GM21723 (cell line): ENCODE measurements around the gene RBX1.
"Not testable (repeated sequence)": the region's sequence is repeated elsewhere in the genome, so short reads cannot be mapped to it uniquely, and the experiment has no call there.

ENCODE experiments used
- ATAC-seq: cut with Tn5 transposase; IDR thresholded peaks from one replicate; pipeline ENCODE4 v1.9.1; 2021; ENCODE audit warnings: mild to moderate bottlenecking, moderate library complexity; ENCODE audit not compliant: unreplicated experiment

RBX1 gene

DNA sequence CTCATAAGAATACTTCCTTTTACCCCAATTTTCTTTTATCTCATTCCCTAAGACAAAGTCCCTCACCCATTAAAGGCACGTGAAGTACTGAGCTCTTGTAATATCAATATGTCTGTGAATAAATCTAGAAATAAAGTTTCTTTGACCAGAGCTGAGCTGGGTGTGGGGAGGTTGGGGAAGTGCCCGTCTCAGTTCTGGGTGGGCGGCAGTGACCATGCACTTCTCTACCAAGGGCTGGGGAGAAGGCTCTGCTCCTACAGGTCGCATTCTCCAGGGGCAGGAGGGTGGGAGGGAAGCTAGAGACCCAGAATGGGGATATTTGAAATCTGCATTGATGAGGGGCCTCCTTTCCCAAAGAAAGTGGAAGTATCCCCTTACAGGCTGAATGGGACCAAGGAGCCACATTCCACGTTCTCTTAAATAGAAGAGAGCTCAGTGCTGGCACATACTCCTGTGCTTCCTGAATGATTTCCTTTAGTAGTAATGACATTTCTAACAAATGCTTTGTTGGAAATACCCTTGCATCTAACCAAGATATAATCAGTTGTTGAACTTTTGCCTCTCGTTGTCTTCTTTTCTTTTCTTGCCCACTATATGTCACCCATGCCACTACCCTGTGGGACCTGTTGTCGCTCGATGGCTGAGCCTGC, 16.1 kb downstream of the RBX1 start:
- ATAC-seq = no peak

DNA sequence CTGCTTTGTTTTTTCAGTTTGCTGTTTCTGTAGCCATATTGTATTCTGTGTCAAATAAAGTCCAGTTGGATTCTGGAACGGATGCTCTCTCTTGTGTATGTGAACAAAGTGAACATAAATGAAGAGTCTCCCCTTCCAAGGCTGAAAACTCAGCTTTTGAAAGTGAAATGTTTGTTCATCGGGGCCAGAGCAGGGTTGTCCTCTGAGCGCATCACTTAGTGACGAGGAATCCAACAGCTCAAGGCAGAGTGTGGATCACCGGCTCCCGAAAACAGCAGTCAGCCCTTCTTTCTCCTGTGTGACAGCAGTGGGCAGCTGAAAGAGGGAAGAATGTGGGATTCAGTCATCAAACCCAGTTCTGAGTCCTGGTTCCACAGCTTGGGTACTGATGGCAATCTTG, 21.4 kb downstream of the RBX1 start:
- ATAC-seq = no peak

DNA sequence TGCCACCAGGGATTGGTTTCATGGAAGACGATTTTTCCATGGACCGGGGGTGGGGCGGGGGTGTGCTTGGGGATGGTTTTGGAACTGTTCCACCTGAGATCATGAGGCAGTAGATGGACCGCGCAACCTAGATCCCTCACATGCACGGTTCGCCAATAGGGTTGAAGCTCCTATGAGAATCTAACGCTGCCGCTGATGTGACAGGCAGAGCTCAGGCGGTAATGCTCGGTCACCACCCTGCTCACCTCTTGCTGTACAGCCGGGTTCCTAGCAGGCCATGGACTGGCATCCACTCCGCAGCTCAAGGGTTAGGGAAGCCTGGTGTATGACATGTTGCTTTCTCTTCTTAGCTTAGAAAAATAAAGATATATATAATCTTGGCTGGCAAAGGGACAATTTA, 22.0 kb downstream of the RBX1 start:
- no peak for ATAC-seq

DNA sequence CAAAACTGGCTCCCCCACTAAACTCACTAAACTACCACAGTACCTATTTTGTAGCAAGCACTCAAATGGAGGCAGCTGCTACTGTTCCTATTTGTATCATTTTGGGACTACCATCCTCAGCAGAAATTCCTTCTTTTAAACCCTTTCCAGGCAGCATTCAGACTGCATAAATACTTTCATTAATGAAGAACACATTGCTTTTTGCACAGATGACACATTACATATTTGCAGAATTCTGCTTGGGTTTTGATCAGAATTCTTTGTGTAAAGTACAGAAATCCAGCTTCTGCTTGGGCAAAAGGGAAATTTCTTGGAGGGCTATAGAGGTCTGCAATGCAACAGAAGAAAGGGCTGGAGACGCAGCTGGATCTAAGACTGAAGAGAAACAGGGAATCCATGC, 24.2 kb downstream of the RBX1 start:
- ATAC-seq = no peak

DNA sequence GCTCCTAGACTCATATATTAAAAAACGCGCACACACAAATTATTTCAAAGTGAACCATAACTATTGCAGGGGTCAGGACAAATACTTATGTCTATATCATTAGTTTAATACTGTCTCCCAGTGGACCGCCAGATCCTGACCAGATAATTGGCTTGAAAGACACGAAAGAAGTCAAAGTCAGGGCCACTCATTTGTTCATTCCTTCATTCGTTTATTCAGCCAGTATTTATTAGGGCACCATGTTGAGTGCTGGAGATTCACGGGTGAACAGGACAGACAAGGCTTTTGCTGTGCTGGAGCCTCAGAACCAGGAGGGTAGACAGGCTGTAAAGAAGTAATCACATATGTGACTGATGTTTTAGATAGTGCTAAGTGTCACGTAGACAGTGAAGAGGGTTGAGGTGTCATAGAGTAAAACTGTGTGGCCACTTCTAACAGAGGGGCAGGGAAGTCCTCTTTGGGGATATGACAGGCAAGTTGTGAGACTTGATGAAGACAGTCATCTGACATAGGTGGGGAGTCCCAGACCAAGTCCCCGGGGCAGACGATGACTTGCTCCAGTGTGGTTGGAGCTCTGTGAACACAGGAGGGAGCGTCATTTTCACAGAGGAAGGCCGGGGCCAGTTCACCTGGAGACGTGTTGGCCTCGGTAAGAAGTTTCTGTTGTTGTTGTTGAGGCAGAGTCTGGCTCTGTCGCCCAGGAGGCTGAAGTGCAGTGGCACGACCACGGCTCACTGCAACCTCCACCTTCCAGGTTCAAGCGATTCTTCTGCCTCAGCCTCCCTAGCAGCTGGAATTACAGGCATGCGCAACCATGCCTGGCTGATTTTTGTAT, 25.9 kb downstream of the RBX1 start:
- ATAC-seq = no peak

DNA sequence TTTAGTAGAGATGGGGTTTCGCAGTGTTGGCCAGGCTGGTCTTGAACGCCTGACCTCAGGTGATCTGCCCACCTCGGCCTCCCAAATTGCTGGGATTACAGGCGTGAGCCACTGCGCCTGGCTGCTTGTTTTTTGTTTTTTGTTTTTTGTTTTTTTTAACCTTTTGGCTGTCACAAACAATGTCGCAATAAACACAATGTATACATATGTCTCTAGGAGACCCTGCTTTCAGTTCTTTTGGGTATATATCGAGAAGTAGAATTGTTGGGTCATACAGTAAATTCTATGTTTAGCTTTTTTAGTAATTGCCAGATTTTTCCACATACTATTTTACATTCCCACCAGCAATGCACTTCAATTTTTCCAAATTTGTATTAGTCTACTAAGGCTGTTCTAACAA, 28.0 kb downstream of the RBX1 start:
- ATAC-seq = no peak

DNA sequence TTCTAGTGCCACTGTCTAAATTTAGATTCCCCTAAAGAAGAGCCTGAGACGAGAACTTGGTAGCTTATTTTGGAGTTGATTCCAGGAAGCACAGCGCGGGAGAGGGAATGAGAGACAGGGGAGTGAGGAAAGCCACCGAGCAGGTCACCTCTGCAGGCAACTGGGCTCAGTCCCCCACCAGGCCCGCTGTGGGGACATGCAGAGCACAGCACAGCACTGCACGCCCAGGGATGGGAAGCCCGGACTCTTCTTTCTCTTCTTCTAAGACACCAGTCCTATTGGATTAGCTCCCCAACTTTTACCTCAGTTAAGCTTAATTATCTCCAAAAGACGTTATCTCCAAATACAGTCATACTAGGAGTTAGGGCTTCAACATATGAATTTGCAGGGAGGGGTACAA, 28.7 kb downstream of the RBX1 start:
- ATAC-seq = no peak

DNA sequence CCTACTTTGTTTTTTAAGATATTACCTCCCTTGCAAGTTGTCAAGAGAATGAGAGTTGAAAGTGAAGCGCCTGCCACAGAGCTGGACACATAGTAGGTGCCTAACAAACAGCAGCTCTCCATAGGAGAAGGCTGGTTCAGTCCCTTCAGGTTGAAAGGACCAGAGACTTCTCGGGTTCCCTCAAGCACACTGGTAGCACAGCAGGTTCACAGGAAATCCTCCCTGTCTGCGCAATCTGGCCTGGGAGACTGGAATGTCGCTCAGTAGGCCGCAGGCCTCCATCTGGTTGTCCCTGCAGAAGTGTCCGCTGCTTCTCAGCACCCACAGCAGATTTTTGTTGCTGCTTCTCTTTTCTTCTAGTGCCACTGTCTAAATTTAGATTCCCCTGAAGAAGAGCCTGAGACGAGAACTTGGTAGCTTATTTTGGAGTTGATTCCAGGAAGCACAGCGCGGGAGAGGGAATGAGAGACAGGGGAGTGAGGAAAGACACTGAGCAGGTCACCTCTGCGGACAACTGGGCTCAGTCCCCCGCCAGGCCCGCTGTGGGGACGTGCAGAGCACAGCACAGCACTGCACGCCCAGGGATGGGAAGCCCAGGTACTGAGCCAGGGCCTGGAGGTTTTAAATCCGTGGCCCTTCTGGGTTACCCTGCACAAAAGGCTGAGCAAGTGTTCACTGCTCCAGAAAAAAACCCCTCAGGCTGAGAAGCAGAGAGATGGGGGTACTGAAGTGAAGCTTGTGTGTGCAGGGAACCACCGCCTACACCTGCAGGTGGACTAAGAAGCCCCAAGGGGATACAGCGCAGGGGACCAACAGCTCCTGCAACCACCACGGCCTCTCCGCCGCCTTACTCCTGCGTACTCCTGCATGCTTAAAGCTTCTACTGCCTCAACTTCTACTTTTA, 31.6 kb downstream of the RBX1 start:
- ATAC-seq = no peak

DNA sequence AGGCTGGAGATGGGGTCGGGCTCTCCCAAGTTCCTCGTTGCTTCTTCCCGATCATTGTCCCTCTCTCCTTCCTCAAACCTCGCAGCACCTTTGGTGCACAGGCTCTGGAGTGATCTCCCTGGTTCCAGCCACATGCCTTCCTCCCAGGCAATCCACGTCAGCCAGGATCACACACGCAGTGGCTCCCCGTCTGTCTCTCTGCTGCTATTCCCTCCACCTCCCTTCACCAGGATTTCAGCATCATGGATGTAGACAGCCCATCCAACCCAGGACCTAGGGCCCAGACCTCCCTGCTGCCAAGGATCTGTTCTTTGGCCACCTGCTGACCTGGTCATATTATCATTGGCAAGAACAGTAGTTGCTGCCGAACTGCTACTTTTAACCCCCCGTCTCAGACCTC, 40.1 kb downstream of the RBX1 start:
- no peak for ATAC-seq

DNA sequence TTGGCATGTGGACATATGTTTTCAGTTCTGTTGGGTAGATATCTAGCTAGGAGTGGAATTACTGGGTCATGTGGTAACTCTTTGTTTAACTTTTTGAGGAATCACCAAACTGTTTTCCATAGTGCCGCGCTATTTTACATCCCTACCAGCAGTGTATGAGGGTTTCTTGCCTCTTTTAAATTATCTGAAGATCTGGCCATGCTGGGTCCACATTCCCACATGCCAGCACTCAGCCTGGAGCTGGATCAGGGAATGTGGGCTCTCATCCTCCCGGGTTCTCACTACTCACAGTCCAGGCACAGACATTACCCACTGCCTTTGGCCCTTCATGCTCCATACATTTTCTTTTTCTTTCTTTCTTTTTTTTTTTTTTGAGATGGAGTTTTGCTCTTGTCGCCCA, 44.6 kb downstream of the RBX1 start:
- ATAC-seq = no peak

DNA sequence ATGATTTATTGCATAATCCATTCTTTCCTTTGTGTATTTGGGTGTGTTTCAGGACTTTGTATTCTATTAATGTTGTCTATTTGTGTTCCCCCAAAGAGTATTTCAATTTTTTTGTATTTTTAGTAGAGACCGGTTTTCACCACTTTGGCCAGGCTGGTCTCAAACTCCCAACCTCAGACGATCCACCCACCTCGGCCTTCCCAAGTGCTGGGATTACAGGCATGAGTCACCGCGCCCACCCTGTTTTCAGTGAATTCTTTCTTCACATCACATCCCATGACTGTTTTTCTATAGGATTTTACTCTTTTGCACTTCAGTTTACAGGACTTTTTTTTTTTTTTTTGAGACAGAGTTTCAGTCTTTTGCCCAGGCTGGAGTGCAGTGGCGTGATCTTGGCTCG, 46.3 kb downstream of the RBX1 start:
- ATAC-seq = no peak

DNA sequence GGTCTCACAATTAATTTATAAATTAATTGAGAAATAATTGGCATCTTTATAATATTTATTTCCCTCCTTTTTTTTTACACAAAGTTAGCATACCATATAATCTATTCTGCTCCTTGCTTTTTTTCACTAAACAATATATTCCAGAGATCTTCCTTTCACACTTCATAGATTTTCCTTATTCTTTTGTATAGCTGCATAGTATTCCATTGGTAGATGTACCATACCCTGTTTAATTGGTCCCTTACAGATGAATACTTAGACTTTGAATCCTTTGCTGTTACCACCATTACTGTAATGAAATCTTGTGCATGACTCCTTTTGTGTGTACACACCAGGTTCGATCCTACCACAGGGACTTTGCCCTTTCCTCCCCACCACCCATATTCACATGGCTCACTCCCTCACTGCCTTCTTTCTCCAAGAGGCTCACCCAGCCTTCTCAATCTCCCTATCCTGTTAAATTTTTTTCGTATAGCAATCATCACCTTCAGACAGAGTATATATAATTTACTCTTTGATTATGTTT, 48.9 kb downstream of the RBX1 start:
- no peak for ATAC-seq

DNA sequence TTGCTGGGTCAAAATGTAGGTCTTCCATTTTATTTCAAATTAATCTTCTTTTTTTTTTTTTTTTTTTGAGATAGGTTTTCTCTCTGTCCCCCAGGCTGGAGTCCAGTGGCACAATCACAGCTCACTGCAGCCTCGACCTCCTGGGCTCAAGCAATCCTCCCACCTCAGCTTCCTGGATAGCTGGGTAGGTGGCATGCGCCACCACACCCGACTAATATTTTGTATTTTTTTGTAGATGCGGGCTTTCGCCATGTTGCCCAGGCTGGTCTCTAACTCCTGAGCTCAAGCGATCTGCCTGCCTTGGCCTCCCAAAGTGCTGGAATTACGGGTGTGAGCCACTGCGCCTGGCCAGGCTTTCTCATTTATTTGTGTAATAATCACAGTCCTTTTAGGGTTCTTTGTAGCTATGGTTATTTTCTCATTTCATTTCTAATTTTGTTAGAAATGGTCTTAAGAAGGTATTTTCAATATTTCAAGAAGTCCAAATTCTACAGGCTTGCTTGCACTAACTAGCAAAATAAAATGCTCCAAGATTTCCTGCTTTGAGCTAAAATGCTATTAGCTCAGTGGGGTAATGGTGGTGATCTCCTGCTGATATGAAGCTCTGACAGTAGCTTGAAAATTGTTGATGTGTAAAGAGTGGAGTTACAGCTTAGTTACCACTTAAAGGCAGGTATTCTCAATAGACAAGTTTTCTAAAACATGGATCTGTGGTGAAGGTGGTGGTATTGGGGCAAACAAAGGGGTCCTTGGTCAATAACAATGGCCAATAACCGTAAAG, 50.0 kb downstream of the RBX1 start:
- ATAC-seq = no peak

DNA sequence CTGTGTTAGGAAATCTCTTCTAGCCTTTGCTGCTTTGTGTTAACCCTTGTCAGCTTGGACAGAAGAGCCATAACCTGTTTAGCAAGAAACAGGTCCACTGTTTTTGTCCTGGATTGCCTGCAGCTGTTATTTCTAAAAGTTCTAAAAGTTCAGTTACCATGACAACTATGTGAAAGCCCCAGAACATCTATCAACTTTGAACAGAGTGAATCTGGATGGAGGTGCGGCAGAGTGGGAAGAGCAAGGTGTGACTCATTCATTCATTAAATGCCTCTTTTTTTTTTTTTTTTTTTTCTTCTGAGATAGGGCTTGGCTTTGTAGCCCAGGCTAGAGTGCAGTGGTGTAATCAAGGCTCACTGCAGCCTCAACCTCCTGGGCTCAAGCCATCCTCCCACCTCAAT, 50.5 kb downstream of the RBX1 start:
- no peak for ATAC-seq

DNA sequence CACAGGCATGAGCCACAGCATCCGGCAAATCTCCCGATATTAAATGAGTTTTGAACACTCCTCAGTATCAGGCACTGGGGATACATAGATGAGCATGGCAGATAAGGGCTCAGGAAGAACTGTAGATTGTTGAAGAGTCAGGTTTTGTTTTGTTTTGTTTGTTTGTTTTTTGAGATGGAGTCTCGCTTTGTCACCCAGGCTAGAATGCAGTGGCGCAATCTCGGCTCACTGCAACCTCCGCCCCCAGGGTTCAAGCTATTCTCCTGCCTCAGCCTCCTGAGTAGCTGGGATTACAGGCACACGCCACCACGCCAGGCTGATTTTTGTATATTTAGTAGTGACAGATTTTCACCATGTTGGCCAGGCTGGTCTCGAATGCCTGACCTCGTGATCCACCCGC, 51.2 kb downstream of the RBX1 start:
- ATAC-seq = not testable (repeated sequence)

DNA sequence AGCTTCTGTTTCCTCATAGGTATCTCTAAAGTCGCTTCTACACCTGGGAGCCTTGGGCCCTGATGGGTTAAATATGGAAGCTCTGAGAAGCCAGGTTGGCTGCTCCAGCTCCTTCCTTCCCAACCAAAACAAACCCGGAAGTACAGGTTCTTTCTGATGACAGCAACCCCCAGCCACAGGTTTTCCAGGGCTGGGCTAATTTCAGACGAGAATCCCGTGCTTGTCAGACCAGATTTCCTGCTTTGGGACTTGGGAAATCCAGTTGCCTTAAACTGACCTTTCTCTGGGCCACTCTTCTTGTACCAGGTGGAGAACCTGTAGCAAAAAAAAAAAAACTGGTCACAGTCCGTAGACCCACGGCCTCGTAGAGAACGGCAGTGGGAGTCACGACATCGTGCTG, 51.9 kb downstream of the RBX1 start:
- no peak for ATAC-seq

DNA sequence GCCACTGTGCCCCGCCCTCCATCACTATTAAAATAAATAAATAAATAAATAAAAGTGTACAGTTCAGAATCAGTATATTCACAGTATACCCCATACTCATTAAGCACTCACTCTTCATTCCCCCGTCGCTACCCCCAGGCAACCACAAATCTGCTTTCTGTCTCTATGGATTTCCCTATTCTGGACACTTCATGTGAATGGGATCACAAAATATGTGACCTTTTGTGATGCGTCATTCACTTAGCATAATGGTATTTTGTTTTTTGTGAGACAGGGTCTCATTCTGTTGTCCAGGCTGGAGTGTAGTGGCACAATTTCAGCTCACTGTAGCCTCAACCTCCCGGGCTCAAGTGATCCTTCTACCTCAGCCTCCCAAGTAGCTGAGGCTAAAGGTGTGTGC, 52.8 kb downstream of the RBX1 start:
- ATAC-seq = no peak

DNA sequence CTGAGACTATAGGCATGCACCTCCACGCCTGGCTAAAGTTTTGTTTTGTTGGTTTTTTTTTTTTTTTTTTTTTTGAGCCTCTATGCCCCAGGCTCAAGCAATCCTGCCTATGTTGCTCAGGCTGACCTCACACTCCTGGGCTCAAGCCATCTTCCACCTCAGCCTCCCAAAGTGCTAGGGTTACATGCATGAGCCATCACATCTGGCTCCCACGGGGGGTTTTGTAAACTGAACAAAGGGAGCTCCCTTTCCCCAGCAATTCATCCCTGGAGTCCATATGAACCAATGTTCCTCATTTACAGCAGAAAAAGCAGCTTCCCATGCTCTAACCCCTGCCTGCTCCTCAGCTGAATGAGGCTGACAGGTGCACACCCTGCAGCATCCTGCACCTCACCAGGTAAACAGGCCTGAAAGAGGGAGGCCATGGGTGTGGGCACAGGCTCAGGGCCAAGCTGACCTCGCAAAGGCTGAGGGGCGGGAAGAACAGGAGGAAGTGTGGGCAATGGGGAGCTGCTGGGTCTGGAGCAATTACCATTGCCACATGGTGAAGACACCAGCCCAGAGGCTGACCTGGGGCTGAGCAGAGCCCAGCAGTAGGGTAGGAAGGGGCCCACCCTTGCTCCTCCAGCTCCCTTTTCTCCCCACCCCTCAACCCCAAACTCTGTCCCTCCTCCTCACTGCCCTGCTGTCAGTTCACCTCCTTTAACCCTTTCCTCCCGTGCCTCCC, 58.2 kb downstream of the RBX1 start:
- no peak for ATAC-seq

DNA sequence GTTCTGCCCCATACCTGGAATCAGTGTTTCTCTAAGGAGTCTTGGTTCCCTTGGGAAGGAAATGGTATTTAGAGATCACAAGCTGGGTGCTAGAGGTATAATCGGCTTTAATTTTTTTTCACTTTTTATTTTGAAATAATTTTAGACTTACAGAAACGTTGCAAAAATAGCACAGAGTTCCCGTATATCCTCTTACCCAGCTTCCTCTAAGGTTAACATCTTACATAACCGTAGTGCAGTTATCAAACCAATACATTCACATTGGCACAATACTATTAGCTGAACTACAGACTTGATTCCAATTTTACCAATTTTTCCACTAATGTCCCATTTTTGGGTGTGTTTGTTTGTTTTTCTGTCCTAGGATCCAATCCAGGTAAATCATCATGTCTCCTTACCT, 63.8 kb downstream of the RBX1 start:
- no peak for ATAC-seq

DNA sequence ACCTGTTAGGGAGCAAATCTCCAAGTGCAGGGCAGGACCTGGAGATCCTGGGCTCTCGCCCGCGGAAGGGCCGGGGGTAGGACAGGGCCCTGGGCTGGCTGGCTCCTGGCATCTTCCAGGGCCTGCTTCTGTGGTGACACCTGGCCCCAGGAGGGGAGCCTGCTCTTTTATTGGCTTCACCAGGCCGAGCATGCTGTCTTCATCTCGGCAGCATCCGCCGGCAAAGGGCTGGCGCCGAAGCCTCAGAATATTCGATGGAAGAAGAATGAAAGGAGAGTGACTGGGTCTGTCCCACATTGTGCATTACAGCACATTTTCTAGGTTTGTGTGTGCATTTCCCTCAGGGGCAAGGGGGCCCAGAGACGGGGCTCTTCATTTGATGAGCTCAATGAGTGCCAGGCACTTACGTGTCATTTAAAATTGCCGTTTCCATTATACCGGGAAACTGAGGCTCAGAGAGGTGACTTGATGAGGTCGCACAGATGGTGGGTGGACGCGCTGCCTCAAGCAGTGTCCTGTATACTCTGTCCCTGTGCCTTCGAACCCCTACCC, 70.0 kb downstream of the RBX1 start:
- ATAC-seq = no peak
